Esophagus squamous epithelium (tissue), 4 donors: ENCODE data around the gene SBF1.

ENCODE experiments used
- POLR2A ChIP-seq, 4 donors: fragments of 450-650 bp; IDR thresholded peaks; one replicate each; pipeline ENCODE4 v1.6.1; 2017; ENCODE audit warnings: antibody characterized with exemption in 4 of 4, mild to moderate bottlenecking in 4 of 4, moderate library complexity in 3 of 4
- TF ChIP-seq, protein P1 (sequence below), 6 experiments: fragments of 450-650 bp in 4 of 6; fragments of 200-600 bp in 2 of 6; sonication (generic) in 2 of 6; IDR thresholded peaks; one replicate each; pipeline ENCODE4 v1.5.1; 2016 to 2019; ENCODE audit warnings: antibody characterized with exemption in 6 of 6, mild to moderate bottlenecking in 4 of 6, moderate library complexity in 4 of 6

DNA sequence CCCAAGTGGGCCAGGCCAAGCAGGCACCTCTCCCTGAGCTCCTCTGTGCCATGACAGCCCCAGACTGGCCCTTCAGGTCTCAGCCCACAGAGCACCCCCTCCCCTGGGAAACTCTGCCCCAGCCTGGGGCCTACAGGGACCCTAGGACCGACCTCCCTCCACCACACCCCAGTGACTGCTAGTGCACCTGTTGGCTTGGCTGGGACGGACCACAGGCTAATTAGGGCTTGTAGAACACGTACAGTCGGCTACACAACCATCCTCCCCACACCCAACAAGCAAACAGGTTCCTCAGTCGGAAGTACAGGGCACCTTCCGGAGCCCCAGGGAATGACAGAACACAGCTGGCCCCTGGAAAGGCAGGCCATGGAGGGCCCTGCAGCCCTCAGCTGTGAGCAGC, 4.3 kb downstream of the SBF1 start:
- TF ChIP-seq, protein P1, sequence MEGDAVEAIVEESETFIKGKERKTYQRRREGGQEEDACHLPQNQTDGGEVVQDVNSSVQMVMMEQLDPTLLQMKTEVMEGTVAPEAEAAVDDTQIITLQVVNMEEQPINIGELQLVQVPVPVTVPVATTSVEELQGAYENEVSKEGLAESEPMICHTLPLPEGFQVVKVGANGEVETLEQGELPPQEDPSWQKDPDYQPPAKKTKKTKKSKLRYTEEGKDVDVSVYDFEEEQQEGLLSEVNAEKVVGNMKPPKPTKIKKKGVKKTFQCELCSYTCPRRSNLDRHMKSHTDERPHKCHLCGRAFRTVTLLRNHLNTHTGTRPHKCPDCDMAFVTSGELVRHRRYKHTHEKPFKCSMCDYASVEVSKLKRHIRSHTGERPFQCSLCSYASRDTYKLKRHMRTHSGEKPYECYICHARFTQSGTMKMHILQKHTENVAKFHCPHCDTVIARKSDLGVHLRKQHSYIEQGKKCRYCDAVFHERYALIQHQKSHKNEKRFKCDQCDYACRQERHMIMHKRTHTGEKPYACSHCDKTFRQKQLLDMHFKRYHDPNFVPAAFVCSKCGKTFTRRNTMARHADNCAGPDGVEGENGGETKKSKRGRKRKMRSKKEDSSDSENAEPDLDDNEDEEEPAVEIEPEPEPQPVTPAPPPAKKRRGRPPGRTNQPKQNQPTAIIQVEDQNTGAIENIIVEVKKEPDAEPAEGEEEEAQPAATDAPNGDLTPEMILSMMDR (IDR thresholded peaks at IDR 0.05), result no peak
- no peak for TF ChIP-seq POLR2A (IDR thresholded peaks at IDR 0.05)
